GM21619 (cell line): Measurements from ENCODE around the gene MAP2K1.
"Not testable (repeated sequence)": the region's sequence is repeated elsewhere in the genome, so short reads cannot be mapped to it uniquely, and the experiment has no call there.

Source experiments
- ATAC-seq: cut with Tn5 transposase; IDR thresholded peaks from one replicate; pipeline ENCODE4 v1.9.1; 2021; ENCODE audit not compliant: unreplicated experiment

MAP2K1 gene

DNA sequence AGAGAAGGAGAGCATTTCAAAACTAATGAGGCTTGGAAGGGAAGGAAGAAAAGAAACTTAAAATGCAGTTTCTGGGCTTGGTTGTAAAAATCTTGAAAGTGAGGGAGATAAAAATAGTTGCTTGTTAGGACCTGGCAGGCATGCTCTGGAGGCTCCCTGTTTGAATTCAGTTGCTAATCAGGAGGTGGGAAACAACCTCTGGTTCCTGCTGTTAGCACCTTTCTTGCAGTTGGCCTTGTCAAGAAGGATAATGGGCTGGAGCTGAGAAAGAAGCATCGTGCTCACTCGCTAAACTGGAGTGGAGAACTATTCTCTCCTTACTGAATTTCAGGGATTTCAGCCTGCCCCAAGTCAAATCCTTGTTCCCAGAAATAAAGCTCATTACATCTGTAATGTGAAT, 87.4 kb downstream of the MAP2K1 start:
- no peak for ATAC-seq

DNA sequence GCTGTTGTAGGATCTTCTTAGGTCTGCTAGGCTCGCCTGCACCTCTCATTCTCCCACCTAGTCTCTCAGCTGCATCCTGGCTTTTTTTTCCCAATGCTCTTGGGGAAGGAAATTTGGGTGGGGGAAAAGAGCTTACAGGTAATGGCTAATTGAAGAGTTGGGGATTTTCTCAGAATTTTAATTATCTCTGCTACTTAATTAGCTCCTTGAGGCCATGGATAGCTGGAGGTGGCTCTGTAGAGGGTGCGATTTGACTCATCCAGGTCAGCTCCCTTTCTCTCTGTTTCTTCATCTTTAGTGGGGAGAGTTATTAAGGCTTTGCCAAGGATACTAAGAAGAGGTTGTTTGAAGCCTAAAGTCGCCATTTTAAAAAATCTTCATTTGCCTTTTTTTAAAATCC, 88.3 kb downstream of the MAP2K1 start:
- no peak for ATAC-seq

DNA sequence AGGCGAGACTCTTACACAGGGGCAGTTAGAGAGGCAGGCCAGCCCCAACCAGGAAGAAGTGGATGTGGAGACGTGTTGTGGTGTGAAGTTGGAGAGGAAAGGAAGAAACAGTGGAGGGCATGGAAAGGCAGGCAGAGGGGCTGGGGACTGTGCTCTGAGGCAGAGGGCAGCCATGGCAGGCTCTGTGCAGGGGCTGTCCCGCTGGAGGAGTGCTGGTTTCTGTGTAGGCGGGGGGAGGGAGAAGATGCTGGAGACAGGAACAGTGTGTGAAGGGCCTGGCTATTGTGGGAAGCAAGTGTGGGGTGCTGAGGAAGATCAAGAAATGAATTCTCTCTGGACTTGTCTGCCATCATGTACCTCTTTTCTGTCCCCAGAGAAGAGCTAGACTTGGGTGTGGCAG, 89.8 kb downstream of the MAP2K1 start:
- no peak for ATAC-seq

DNA sequence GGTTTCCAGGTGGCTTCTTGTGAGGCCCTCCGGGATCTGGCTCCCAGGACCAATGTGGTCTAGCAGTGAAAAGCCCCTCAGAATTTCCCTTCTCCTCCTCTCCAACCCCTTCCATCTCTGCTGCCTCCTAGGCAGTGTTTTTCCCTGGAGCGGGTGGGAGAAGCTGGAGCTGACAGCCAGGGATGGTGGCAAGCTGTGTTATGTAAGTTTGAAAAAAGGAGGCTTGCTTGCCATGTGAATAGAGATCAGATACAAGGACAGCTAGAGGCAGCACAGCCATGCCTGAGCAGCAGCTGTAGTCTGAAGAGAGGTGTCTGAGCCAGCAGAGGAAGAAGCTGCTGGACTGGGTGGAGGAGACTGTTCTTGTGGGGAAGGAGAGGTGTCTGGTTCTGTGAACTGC, 90.3 kb downstream of the MAP2K1 start:
- ATAC-seq, result no peak

DNA sequence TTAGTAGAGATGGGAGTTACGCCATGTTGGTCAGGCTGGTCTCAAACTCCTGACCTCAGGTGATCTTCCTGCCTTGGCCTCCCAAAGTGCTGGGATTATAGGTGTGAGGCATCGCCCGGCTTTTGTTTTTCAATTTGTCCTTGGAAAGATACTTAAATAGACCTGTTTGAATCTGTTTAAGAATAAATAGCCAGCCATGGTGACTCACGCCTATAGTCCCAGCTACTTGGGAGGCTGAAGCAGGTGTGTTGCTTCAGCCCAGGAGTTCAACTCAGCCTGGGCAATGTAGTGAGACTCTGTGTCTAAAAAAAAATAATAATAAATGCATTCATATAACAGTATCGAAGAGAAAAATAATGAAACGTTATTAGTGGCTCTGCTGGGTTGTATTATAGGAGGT, 93.6 kb downstream of the MAP2K1 start:
- ATAC-seq, result no peak

DNA sequence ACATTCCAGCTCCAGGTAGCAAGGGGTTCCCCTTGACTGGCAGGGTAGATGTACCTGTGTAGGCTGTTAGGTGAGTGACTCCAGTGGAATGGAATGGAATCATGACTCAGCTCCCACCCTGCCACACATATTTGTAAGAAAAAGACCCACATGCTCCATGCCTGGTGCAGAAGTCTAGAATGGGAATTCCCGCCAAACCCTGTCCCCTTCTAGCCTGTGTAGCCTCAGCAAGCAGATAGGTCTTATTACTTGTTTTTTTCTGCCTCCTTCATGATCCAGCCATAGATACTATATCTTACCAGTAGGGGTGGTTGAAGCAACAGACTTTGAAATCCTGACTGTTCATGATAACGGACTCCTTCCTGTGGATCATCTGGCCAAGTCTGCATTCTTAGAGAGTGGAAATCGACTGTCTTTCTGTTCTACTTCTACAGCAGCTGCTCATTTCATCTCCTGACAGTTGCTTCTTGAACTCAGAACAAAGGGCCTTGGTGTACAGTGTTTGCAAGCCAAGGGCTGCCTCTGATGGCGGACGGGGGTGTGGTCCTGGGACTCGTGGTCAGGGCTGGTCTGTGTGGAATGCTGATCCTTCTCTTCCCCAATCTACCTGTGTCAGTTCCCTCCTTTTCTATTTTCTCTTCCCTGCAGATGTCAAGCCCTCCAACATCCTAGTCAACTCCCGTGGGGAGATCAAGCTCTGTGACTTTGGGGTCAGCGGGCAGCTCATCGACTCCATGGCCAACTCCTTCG, 94.6 kb downstream of the MAP2K1 start:
- ATAC-seq, result no peak

DNA sequence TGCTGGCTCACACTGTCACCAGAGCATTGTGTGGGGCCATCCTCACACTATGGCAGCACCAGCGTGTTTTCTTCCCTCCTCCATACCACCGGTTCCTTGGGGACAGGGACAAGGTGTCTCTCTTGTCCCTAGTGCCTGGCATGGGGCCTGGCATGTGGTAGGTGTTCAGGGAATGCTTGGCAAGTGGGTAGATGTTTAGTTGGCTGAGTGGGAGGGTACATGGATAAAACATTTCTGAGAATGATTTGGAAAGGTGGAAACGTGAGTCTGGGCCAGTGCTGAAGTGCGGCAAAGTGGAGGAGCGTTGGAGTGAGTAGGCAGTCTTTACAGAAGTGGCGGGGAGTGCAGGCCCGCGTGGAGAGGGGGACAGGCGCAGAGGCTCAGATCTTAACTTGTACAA, 95.8 kb downstream of the MAP2K1 start:
- no peak for ATAC-seq

DNA sequence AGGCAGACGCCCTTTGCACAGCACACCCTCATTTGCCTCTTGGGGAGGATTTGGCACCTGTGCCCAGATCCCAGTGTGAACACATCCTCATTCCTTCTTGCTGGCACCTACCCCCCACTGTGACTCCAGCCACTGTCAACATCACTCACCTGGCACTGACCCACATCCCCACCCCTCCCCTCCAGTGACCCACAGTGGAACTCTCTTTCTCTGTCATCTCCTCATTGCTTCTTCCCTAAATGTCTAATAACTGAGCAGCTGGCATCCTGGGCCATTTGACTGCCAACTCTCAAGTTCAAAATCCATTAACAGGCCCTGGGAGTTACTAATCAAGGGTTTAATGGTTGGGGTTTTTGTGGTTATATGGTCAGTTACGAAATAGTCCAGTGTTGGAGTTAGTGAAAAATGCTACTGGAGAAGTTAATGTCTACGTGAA, 96.4 kb downstream of the MAP2K1 start:
- ATAC-seq, result no peak

DNA sequence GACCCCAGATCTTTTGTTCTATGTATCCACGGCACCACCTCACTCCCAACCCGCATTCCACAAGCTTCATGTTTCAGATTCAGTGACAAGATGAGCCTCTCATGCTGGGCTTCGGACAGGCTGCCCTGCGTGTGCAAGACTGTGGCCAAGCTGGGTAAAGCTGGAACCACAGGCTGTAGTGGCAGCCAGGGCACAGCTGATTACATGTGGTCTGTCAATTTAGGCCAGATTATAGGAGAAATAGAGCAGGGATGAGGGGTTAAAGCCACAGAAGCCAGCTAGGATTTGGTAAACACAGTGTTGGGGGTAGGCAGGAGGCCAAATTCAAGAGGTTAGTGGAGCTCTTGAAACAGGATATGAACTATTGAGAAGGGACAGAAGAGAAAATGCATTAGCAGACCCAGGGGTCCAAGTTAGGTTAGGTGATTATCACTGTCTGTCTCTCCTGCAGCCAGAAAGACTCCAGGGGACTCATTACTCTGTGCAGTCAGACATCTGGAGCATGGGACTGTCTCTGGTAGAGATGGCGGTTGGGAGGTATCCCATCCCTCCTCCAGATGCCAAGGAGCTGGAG, 97.9 kb downstream of the MAP2K1 start:
- no peak for ATAC-seq

DNA sequence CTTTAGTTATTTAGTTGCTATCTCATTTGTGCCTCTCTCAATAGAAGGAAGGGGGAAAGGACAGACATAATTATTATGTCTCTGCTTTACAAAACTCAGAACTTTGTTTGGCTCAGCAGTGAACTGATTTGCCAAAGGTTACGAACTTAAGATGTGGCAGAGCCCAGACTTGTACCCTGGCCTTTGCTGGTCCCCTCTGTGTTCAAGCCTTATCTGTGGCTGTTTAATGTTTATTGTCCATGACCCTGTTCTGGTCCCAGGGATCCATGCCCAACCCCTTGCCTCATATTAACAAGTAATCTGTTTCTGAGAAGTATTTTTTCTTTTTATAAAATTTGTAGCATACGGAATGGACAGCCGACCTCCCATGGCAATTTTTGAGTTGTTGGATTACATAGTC, 100.2 kb downstream of the MAP2K1 start:
- ATAC-seq, result no peak

DNA sequence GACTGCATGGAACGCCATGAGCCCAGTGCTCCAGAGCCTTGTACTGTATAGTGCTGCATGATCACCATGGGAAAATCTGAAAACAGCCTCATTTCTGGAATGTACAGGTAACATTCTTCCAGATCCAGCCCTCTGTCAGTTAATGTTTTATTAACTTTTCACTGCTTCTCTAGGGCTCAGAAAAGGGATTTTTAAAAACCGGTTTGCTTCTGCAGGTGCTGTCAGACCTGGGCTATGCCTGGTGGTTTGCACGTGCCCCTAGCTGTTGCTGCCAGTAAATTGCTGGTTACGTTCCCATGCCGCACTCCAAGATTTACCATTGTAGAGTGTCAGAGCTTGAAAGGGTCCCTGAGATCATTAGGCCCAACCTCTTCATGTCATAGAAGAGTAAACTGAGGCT, 101.8 kb downstream of the MAP2K1 start:
- ATAC-seq, result no peak

DNA sequence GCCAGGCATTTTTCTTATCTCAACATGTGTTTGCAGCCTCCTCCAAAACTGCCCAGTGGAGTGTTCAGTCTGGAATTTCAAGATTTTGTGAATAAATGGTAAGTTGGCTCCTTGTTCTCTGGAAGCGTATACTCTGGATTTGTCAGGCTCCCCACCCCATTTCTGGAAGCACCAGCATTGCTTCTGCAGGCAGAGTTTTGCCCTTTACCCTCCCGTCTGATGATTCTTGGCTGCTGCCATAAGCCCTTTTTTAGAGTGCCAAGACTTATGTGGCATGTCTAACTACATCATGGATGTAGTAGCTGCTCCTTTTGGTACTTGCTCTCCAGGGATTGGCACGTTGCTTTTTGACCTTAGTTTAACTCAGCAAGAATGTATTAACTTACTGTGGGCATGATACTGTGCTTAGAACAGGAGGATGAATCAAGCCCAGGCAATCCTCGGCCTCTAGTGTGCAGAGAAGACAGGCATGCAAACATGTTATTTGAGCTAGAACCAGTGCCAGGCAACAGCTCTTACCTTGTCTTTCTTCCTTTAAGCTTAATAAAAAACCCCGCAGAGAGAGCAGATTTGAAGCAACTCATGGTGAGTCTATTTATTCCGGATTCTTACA, 102.6 kb downstream of the MAP2K1 start:
- ATAC-seq, result no peak

DNA sequence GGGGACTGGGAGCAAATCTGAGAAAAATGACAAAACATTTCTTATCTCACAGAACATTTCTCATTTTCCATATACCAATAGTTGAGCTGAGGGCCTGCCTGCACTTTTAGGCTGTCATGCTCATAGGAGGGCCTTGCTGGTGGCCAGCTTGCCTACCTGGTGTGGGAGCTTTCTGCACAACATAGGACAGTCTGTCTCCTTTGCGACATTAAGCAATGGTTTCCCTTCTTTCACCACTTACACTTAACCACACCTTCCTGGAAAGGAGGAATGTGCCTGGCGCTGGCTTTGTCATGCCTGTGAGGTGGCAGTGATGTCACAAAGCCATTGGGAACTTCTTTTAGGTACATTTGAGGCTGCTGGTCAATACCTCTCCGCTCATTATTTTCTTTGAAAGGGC, 105.1 kb downstream of the MAP2K1 start:
- ATAC-seq, result no peak

DNA sequence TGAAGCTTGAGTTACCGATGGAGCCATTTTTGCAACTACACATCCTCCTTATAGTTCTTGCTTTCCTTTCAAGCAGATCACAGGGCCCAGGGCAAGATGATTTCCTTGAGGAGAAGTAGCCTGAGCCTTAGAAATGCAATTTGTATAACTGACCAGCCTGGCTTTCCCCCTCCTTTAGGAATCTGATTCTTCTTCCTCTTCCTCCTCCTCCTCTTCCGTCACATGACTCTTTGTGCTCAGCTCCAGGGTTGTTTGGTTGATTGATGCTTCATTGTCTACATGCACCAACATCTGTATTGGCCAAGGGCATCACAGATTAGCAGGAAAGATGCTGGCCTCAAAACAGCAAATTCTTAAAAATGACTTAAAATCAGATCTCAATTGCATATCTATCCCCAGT, 107.5 kb downstream of the MAP2K1 start:
- ATAC-seq, result no peak

DNA sequence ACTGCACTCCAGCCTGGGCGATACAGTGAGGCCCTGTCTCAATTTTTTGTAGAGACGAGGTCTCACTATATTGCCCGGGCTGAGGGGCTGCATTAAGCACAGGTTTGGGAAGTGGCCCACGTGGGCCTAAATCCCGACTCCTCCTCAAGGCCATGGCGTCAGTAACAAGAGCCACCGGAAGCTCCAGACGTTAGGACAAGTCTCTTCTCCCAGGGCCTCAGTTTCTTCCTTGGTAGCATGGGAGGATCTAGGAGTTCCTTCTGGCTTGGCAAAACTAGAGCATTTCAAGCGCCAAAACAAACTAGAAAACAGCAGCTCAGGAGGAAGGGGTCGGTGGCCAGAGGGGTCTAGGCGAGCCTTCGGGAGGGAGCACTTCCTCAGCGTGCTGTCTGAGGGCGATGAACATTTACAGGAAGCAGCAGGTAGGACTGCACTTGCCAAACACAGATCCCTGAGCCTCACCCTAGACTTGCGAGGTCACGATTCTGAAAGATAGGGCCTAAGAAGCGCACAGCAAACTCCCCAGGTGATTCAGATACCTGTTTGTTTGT, 110.3 kb downstream of the MAP2K1 start:
- peak; percentile 9 for ATAC-seq

DNA sequence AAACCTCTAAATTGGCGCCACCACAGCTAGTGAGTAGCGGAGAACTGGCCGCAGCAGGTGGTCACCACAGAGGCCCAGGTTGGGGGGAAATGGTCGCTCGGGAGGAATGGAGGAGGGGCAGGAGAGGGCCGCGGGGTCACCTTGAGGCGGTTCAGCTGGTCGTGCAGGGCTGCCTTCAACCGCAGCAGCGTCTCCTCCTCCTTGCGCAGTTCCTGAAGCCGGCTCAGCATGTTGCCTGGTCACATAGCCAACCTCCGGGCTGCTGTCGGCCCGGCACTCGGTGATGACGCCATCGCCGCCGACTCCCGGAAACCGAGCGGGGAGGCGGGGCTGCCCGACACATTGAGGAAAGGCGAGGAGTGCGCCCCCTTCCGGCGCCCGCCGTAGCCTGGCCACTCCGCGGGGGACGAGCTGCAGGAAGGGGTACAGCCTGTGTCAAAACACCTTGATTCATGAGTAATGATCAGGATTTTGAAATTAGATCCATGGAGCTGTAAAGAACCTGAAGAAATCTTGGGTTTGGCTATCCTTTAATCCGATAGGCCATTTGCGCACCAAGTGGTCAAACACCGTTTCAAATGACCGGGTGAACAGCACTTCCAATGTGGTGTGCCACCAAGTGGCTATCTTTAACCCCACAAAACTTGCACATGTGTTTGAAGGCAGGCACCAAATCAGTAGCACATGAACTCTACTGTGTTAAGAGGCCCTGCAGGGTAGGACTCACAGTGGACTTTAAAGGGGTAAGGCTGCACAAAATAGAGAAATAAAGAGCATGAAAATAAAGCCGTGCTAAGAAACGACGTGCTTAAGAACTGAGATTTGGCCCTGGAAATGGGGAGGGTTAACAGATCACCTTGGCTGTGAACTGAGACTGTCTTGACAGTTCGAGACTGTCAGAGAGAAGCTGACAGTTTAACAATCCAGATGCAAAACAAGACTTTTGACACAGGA, 111.1 kb downstream of the MAP2K1 start, which contains the start of gene SNAPC5:
TSS of gene SNAPC5 (minus strand) at position 261 of the 954 bp plus-strand sequence. CDS start at position 230, 31 bp downstream.
- ATAC-seq, result peak; percentile 77

DNA sequence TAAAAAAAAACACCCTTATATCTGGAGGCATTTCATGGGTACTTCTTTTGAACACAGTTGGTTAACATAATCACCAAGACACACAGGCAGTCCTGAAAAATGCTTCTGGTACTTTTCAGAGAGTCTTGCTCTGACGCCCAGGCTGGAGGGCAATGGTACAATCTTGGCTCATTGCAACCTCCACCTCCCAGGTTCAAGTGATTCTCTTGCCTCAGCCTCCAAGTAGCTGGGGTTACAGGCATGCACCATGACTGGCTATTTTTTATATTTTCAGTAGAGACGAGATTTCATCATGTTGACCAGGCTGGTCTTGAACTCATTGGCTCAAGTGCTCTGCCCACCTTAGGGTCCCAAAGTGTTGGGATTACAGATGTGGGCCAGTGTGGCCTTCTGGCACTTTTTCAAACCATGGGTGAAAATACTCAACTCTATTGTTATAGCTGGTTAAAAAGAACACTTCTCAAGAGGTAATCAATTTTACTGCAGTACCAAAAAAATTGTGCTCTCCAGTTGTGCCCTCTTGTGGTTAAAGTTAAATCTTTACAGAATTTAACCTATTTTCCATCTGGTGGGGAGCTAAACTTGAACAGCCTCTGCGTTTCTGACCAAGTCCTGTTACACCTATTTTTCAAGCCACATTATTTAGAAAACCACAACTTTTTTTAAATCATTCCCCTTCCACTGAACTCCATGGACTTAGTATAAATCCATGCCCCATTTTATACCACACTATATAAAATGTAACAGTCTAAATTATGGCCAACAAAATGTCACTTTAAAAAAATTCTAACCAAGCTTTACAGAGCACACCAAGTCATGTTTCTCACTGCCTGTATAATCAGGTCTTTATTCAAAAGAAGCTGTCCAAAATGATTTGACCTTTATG, 112.0 kb downstream of the MAP2K1 start:
- ATAC-seq, result no peak

DNA sequence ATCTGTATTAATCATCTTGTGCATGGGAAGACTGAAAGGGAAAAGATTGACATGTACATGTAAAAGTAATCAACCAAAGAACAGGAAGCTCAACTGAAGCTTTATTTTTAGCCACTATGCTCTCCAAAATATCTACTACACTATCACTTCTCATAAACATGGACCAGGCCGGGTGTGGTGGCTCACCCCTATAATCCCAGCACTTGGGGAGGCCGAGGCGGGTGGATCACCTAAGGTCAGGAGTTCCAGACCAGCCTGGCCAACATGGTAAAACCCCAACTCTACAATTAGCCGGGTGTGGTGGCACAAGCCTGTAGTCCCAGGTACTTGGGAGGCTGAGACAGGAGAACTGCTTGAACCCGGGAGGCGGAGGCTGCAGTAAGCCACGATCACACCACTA, 113.6 kb downstream of the MAP2K1 start:
- not testable (repeated sequence) for ATAC-seq

DNA sequence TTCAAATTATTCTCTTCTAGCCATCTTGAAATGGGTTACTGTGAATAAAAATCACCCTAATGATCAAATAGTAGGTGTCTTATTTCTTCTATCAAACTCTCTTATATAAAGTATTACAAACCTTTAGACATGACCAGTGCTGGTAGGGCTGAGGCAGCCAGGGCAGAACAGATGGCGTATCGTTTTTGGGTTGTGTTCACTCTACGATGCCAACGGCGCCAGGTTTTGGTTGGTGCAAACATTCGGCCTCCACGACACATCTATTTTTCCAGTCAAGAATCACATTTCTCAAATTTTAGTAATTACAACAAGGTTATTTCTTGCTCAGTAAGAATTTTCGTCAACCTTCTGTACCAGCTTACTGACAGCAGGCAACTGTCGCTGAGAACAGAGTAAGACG, 115.8 kb downstream of the MAP2K1 start:
- no peak for ATAC-seq
